SK-N-SH treated with all-trans-retinoic acid at 6 μM for 48 hours (cell line): ENCODE data around the gene HOXC13.

Source experiments
- CSDC2 ChIP-seq: fragments of 250-450 bp; sonication (Bioruptor Pico); IDR thresholded peaks from 2 replicates; pipeline ENCODE4 v1.5.0; 2020; ENCODE audit warnings: mild to moderate bottlenecking, moderate library complexity
- GLIS3 ChIP-seq: fragments of 250-450 bp; sonication (Bioruptor Pico); IDR thresholded peaks from 2 replicates; pipeline ENCODE4 v1.5.0; 2020; ENCODE audit warnings: mild to moderate bottlenecking, moderate library complexity
- ISL1 ChIP-seq: fragments of 250-450 bp; sonication (Bioruptor Pico); IDR thresholded peaks from 2 replicates; pipeline ENCODE4 v2.1.2; 2022; ENCODE audit warnings: mild to moderate bottlenecking, moderate library complexity
- RARB ChIP-seq: fragments of 250-450 bp; sonication (Bioruptor Pico); IDR thresholded peaks from 2 replicates; pipeline ENCODE4 v1.8.0; 2021; ENCODE audit warnings: mild to moderate bottlenecking, moderate library complexity
- ZC3H10 ChIP-seq: fragments of 250-450 bp; sonication (Bioruptor Pico); IDR thresholded peaks from 2 replicates; pipeline ENCODE4 v1.5.1; 2021; ENCODE audit warnings: mild to moderate bottlenecking, moderate library complexity
- ZFP30 ChIP-seq: fragments of 450-650 bp; formaldehyde crosslinking; IDR thresholded peaks from 2 replicates; pipeline ENCODE4 v1.5.0; 2022; ENCODE audit warnings: mild to moderate bottlenecking, moderate library complexity
- ZNF565 ChIP-seq: fragments of 450-650 bp; formaldehyde crosslinking; conservative IDR thresholded peaks from 2 replicates; pipeline ENCODE4 v1.5.0; 2020; ENCODE audit warnings: low read depth, mild to moderate bottlenecking, moderate library complexity
- TF ChIP-seq, protein P1 (sequence below): fragments of 250-450 bp; sonication (Bioruptor Pico); IDR thresholded peaks from 2 replicates; pipeline ENCODE4 v1.8.0; 2020; ENCODE audit warnings: mild to moderate bottlenecking, moderate library complexity, borderline replicate concordance
- TF ChIP-seq, protein P2 (sequence below): fragments of 250-450 bp; sonication (Bioruptor Pico); IDR thresholded peaks from 2 replicates; pipeline ENCODE4 v1.8.0; 2021; ENCODE audit warnings: low read depth, mild to moderate bottlenecking, moderate library complexity, borderline replicate concordance
- TF ChIP-seq, protein P3 (sequence below): fragments of 250-450 bp; sonication (Bioruptor Pico); IDR thresholded peaks from 2 replicates; pipeline ENCODE4 v1.5.1; 2021; ENCODE audit warnings: mild to moderate bottlenecking, moderate library complexity
- TF ChIP-seq, protein P4 (sequence below): fragments of 250-450 bp; sonication (Bioruptor Pico); IDR thresholded peaks from 2 replicates; pipeline ENCODE4 v1.5.0; 2020; ENCODE audit warnings: mild to moderate bottlenecking, moderate library complexity

DNA sequence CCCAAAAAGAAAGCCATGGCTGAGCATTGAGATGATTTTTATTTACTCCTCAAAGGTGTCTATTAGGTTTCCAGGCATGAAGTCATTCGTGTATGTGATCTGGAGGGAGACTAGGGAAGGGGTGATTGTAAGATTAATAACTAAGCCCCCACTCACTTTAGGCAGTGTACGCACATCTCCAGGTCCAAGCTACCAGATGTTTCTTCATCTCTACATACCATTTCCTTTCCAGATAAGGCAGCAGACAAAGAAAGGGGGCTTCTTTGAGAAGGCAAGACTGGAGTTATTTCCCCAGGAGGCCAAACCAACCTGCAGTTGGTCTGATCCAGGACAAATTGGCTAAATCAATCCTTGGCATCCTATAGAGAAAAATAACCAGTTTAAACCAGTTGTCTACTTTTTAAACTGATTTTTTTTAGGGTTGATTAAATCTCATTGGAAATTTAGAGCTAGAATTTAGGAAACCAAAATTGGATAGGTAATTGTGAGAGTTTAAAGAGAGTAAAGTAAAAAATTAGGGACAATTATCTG lies 3.9 kb downstream of the HOXC13 start:
- no peak for TF ChIP-seq GLIS3
- TF ChIP-seq ZFP30 (CRISPR knock-in tag): no peak
- no peak for TF ChIP-seq CSDC2 (CRISPR knock-in tag)
- TF ChIP-seq, protein P1, sequence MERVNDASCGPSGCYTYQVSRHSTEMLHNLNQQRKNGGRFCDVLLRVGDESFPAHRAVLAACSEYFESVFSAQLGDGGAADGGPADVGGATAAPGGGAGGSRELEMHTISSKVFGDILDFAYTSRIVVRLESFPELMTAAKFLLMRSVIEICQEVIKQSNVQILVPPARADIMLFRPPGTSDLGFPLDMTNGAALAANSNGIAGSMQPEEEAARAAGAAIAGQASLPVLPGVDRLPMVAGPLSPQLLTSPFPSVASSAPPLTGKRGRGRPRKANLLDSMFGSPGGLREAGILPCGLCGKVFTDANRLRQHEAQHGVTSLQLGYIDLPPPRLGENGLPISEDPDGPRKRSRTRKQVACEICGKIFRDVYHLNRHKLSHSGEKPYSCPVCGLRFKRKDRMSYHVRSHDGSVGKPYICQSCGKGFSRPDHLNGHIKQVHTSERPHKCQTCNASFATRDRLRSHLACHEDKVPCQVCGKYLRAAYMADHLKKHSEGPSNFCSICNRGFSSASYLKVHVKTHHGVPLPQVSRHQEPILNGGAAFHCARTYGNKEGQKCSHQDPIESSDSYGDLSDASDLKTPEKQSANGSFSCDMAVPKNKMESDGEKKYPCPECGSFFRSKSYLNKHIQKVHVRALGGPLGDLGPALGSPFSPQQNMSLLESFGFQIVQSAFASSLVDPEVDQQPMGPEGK (CRISPR knock-in tag): no peak
- TF ChIP-seq, protein P2, sequence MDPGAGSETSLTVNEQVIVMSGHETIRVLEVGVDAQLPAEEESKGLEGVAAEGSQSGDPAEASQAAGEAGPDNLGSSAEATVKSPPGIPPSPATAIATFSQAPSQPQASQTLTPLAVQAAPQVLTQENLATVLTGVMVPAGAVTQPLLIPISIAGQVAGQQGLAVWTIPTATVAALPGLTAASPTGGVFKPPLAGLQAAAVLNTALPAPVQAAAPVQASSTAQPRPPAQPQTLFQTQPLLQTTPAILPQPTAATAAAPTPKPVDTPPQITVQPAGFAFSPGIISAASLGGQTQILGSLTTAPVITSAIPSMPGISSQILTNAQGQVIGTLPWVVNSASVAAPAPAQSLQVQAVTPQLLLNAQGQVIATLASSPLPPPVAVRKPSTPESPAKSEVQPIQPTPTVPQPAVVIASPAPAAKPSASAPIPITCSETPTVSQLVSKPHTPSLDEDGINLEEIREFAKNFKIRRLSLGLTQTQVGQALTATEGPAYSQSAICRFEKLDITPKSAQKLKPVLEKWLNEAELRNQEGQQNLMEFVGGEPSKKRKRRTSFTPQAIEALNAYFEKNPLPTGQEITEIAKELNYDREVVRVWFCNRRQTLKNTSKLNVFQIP (CRISPR knock-in tag): no peak
- no peak for TF ChIP-seq ZNF565
- TF ChIP-seq ISL1 (CRISPR knock-in tag): no peak
- TF ChIP-seq, protein P3, sequence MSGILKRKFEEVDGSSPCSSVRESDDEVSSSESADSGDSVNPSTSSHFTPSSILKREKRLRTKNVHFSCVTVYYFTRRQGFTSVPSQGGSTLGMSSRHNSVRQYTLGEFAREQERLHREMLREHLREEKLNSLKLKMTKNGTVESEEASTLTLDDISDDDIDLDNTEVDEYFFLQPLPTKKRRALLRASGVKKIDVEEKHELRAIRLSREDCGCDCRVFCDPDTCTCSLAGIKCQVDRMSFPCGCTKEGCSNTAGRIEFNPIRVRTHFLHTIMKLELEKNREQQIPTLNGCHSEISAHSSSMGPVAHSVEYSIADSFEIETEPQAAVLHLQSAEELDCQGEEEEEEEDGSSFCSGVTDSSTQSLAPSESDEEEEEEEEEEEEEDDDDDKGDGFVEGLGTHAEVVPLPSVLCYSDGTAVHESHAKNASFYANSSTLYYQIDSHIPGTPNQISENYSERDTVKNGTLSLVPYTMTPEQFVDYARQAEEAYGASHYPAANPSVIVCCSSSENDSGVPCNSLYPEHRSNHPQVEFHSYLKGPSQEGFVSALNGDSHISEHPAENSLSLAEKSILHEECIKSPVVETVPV (CRISPR knock-in tag): no peak
- no peak for TF ChIP-seq RARB (CRISPR knock-in tag)
- no peak for TF ChIP-seq ZC3H10 (CRISPR knock-in tag)
- TF ChIP-seq, protein P4, sequence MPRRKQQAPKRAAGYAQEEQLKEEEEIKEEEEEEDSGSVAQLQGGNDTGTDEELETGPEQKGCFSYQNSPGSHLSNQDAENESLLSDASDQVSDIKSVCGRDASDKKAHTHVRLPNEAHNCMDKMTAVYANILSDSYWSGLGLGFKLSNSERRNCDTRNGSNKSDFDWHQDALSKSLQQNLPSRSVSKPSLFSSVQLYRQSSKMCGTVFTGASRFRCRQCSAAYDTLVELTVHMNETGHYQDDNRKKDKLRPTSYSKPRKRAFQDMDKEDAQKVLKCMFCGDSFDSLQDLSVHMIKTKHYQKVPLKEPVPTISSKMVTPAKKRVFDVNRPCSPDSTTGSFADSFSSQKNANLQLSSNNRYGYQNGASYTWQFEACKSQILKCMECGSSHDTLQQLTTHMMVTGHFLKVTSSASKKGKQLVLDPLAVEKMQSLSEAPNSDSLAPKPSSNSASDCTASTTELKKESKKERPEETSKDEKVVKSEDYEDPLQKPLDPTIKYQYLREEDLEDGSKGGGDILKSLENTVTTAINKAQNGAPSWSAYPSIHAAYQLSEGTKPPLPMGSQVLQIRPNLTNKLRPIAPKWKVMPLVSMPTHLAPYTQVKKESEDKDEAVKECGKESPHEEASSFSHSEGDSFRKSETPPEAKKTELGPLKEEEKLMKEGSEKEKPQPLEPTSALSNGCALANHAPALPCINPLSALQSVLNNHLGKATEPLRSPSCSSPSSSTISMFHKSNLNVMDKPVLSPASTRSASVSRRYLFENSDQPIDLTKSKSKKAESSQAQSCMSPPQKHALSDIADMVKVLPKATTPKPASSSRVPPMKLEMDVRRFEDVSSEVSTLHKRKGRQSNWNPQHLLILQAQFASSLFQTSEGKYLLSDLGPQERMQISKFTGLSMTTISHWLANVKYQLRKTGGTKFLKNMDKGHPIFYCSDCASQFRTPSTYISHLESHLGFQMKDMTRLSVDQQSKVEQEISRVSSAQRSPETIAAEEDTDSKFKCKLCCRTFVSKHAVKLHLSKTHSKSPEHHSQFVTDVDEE (CRISPR knock-in tag): no peak
